HG03103 (cell line): ENCODE measurements around the gene CSN3.
"Not testable (repeated sequence)": the region's sequence is repeated elsewhere in the genome, so short reads cannot be mapped to it uniquely, and the experiment has no call there.

ENCODE experiments used
- ATAC-seq: cut with Tn5 transposase; IDR thresholded peaks from one replicate; pipeline ENCODE4 v1.9.1; 2021; ENCODE audit warnings: low read depth; ENCODE audit not compliant: unreplicated experiment

The CSN3 gene, protein sequence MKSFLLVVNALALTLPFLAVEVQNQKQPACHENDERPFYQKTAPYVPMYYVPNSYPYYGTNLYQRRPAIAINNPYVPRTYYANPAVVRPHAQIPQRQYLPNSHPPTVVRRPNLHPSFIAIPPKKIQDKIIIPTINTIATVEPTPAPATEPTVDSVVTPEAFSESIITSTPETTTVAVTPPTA

DNA sequence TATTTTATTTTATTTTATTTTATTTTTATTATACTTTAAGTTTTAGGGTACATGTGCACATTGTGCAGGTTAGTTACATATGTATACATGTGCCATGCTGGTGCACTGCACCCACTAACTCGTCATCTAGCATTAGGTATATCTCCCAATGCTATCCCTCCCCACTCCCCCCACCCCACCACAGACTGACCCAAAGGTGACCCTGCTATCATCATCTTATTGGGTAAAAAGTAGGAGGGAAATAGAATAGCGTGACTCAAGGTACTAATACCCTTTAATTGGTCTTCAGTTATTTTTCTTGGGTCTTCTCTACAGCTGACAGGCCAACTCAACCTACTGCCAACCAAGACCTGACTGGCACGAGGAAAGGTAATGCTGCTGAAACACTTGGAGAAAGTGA is at the start of gene CSN3:
TSS of gene CSN3 (plus strand) at position 301 of the 400 bp plus-strand sequence. CDS start 2,223 bp downstream, outside the sequence.
- ATAC-seq = not testable (repeated sequence)

DNA sequence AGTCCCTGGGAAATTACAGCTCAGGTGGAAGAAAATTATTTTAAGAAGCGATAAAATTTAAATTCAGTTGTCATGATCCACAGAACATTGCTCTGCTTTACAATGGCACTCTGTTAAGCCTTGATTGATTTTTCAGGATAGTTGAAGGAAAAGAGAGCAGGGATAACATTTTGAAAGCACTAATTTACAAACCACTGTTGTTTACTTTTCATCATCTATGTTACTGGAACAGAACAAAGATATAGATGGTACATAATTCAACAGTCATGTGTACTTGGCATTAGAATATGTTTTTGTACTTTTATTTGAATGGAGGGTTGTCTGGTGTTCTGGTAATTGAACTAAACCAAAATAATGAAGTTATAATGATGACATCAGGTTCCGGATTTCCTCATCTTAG is 49.5 kb upstream of the CSN3 start:
- no peak for ATAC-seq

DNA sequence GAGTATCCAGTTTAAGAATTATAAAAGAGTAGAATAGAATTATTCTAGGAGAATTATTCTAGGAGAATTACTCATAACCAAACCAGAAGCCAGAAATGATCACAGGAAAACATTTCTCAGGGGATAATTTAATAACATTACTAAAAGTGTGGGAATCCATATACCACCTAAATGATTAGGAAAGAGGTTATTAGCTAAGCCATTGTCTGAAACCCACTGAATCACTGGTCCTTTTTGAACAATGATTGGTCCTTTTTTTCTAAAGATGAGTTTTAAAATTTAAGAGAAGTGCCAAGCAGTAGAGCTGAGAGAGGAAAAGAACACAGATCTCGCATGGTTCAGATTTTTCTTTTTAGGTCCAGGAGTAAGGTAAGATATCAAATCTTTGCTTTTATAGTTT is 47.0 kb upstream of the CSN3 start, which contains the start of gene ODAM:
TSS of gene ODAM (plus strand) at position 301 of the 400 bp plus-strand sequence. CDS start 819 bp downstream, outside the sequence.
- no peak for ATAC-seq

DNA sequence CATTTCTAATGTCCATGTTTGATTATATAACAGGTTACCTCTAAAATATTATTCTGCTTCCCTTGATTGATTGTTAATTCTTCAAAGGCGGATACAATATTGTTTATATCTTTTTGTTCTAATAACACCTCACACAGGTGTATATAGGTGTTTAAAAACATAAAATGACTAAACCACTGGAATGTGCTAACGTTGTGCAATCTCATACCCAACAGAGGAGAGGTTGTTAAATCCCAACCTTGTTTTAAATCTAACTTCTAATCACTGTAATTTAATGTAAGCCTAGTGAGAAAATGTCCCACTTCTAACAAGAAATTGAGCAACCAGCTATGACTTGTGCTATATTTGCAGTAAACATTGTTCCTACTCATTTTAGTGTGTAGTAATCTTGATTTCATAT is 45.5 kb upstream of the CSN3 start:
- no peak for ATAC-seq

DNA sequence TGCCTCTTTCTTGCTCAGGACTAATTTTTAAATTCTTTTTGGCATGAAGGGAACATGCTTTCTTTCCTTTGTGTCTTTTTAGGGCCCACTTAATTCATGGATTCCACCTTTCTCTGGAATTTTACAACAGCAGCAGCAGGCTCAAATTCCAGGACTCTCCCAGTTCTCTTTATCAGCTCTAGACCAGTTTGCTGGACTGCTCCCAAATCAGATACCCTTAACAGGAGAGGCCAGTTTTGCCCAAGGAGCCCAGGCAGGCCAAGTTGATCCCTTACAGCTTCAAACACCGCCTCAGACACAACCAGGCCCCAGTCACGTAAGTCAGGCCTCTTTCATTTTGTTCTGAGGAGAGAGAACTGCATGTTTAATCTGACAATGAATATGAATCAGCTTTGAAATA is 44.6 kb upstream of the CSN3 start:
- no peak for ATAC-seq

DNA sequence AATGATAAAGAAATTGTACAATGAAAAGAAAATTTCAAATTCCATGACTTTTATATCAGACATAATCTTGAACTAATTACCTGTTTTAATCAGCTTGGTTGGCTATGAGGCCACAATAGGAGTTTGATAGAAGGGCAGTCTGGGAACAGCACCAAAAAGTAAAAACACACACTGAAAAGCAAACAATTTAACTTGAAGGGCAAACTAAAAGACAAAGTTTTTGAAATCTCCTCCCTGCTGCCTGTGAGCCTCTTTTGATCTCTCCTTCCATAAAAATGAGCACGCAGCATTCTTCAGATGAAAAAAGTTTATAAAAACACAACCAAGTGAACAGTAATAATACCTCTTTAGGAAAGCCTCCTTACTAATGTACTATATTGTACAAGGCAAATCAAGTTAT is 38.8 kb upstream of the CSN3 start:
- no peak for ATAC-seq

DNA sequence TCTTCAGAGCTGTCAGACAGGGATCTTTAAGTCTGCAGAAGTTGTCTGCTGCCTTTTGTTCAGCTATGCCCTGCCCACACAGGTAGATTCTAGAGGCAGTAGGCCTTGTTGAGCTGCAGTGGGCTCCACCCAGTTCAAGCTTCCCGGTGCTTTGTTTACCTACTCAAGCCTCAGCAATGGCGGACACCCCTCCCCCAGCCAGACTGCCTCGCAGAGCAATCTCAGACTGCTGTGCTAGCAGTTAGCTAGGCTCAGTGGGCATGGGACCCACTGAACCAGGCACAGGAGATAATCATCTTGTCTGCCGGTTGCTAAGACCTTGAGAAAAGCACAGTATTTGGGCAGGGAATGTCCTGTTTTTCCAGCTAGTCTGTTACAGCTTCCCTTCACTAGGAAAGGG is 29.6 kb upstream of the CSN3 start:
- ATAC-seq = not testable (repeated sequence)

DNA sequence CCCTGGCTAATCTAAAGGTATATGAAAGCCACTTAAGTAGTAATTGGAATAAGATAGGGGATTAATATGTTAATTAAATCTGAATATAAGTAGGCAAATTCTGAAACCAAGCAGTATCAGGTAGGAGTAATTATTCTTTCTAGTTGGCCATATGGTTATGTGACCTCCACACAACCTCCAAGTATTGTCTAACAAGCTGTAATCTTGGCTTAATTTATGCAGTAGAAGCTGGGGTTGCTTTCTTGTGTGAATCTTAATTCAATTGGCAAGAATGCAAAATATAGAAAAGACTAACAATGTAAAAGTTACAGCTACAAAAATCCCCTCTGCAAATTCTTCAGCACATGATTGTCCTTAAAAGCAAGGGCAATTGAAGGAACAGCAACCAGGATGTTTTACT is 26.3 kb upstream of the CSN3 start:
- ATAC-seq = not testable (repeated sequence)

DNA sequence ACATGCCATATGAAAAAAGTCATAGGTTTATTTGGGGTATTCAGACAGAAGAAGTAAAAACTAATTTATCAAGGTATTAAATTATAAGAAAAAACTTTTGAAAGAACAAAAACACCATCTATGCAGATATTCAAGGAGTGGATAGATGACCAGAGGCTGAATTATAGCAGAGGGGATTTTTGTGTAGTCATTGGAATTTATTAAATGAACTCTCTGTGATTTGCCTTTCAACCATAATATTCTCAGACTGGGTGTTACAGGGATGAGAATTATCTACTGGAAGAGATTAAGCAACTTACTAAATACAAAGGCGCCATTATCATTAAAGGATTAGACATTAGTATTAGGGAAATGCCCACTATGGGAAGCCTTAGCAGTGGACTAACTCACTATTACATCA is 25.8 kb upstream of the CSN3 start:
- ATAC-seq = not testable (repeated sequence)

DNA sequence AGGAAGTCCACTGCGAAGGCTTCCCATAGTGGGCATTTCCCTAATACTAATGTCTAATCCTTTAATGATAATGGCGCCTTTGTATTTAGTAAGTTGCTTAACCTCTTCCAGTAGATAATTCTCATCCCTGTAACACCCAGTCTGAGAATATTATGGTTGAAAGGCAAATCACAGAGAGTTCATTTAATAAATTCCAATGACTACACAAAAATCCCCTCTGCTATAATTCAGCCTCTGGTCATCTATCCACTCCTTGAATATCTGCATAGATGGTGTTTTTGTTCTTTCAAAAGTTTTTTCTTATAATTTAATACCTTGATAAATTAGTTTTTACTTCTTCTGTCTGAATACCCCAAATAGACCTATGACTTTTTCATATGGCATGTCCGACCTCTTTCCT is 21.0 kb upstream of the CSN3 start:
- not testable (repeated sequence) for ATAC-seq

DNA sequence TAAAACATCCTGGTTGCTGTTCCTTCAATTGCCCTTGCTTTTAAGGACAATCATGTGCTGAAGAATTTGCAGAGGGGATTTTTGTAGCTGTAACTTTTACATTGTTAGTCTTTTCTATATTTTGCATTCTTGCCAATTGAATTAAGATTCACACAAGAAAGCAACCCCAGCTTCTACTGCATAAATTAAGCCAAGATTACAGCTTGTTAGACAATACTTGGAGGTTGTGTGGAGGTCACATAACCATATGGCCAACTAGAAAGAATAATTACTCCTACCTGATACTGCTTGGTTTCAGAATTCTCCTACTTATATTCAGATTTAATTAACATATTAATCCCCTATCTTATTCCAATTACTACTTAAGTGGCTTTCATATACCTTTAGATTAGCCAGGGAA is 20.6 kb upstream of the CSN3 start:
- ATAC-seq = not testable (repeated sequence)

DNA sequence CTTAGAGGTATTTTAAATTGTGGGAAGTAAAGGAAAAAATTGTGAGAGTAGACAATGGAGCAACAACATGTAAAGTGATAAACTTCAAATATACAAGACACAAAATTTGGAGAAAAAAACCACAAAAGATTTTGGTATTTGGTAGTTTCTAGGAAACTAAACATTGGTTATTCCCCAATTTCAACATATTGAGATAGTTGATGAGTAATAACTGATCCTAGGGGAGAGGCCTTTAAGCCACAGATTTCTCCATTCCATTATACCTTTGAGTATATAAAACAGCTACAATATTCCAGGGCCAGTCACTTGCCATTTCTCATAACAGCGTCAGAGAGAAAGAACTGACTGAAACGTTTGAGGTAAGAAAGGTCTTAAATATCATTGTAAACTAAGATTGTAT is 16.6 kb upstream of the CSN3 start, which contains the start of gene FDCSP:
TSS of gene FDCSP (plus strand) at position 301 of the 400 bp plus-strand sequence. CDS start 5,071 bp downstream, outside the sequence.
- ATAC-seq = no peak

DNA sequence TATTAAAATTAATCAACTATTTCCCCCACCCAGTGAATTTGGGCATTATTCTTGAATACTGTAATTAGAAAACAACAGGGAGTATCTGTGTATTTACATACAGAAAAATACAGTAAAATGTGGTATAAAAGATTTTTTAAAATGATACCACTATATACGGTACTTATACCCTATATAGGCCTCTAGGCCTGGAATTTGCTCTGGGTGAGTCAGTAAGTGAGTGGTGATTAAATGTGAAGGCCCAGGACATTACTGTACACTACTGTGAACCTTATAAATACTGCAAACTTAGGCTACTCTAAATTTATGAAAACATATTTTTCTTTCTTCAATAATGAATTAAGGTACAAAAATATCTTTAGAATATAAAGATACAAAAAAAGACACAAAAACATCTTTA is 6.3 kb upstream of the CSN3 start:
- no peak for ATAC-seq

DNA sequence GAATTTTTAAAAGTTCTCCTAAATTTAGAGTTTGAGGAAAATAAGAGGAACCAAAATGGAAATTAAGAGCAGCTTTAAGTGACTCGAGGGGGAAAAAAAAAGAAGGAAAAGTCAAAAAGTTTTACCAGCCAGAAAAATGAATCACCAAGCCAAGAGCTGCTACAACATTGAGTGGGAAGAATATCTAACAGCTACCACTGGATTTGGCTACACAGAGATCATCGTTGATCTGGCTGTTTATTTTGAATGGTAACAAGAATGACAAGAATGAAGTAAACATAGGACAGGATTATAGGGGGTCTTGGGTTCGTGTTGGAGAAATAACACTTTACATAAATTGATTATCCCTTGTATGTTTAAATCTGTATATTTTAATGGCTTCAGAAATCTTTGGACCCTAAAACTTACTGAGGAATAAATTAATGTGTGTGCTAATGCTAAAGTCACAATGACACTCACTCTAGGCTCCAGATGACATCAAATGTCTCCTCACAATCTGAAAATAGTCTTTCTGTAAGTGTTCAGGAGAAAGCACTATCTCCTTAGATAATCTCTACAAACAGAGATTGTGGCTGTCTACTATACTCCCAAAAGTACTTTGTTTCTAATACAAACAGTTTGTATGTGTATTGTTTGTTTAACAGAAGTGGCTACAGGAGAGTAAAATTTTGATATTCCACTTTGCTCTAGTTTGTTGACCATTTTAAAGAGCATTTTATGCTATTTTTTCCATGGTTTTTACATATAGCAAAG is 3.1 kb upstream of the CSN3 start:
- ATAC-seq = no peak

DNA sequence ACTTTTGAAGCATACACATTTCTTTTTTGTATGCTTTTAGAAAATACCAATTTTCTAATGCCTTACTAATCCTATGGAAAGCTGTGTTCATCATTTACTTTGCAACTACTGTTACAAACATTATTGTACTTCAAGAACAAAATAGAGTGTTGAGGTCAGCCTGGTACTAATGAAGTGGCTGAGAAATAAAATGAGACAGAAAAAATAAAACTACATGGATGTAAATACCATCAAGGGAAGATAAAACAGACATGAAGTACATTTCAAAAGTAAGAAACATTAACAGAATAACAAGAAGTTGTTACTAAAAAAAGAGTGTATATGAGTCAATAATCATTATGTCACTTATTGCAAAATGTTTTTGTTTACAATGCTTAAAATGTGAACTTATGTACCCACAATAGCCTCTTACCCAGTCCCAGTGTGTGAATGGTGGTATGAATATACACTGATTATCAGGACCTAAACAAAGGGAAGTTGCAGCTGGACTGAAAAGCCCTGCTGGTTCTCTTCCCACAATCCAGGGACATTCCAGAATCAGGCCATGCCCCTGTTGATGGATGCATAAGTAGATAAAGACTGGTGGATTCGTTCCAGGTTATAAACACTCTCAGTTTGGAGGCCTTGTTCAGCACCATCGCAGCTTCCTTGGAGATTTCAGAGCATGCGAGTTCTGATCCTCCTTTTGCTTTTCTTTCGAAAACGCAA is 2.4 kb upstream of the CSN3 start:
- no peak for ATAC-seq

DNA sequence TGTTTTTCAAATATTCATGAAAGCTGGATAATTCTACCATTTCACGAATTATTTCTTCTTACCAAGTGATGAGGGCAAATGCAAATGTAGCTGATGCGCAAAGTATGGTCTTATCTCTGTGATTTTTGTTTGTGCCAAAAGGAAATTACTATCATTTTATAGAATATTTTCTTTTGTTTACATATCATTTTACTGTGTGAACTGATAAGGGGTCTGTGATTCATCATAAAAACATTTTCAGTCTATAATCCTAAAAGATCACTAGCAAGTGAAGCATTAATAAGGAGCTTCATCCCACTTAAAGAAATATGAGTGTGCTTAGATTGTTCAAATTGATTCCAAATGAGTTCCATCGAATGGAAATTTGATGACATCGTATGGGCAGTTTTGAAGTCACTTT is 694 bp downstream of the CSN3 start:
- no peak for ATAC-seq

DNA sequence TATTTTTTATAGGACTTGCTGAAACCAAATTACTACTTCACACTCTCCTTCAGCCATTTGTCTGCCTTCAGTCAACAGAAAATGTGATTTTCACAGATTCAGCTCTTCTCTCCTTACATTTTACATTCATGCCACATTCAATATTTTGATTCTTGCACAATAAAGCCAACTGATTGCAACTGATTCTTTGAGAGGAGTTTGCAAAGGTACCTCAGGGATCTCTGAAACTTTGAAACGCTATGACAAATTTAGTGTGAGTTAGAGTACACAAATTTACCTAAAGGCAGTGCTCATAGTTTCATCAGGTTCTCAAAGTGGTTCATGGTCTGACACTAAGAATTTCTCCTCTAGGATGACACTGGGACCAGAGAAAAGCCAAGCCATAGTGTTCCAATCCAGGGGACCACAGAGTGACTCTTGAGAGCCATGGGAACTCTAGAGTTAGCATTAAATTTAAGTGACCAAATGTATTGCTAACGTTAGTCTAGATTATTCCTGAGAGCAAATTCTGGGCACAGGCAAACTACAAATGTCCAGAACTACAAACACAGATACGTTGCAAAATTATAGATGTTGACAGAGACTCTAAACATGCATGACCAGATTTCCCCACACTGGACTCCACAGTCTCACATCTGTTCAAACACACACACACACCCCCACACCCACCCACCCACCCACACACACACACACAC is 9.0 kb downstream of the CSN3 start:
- ATAC-seq = no peak

DNA sequence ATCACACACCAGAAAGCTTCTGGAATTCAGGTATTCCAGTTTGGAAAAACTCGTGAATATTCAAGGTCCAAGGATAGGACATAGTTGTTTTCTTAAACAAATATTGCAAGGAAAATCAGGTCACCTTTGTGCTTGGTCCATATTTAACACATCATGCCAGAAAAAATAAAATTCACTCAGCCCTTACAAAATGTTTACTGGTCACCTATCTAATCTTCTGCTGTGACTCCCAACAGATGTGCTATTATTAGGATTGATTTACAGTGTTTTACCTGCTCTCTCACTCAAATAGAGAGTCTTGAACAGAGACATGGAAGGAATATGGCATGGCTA is 9.5 kb downstream of the CSN3 start:
- no peak for ATAC-seq

DNA sequence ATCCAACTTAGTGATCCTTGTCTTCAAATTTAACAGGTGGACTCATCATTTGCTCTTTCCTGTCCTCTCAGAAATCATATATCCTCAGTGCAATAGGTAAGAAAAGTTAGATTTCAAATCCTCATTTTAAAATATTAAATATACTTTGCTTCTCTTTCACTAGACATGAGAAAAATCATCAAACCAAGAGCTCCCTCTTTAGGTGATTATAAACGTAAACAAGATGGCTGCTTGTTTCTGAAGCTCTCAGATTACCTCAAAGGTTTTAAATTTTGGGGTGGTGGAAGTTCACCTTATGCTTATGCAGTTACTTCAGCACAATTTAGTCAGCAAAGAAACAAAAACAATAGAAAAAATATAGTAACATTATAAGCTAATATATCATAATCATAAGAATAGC is 27.3 kb downstream of the CSN3 start:
- ATAC-seq = no peak

DNA sequence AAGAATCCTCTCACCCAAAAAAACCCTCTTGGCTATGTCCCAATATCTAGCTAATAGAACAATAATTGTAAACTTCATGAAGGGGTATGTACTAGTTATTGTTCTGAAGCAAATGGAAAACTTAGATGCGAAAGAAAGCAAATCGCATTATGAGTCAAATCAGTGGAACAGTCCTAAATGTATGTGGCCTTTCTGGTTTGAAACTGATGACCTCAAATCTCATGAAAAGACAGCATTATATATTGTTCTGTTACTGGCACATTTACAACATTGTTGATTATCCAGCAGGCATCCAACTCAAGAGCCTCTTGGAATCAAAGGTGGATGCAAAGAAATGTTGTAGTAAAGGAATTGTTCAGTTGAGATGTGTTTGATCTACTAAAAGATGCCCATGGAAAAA is 34.7 kb downstream of the CSN3 start:
- no peak for ATAC-seq

DNA sequence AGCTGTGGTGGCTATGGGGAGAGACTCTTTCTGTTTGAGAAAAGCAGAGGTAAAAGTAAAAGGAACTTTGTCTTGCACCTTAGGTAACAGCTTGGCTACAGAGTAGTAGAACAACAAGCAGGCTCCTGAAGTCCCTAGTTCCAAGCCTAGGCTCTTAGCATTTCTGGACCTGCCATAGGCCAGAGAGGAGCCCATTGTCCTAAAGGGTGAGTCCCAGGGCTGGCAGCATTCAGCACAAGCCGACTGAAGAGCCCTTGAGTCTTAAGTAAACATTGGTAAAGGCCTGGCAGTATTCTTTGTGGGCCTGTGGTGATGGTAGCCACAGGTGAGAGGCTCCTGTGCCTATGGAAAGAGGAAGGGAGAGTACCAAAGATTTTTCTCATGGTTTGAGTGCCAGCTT is 38.2 kb downstream of the CSN3 start:
- no peak for ATAC-seq
